ENCODE measurements around the gene AIFM2. TPM values are rescaled to one million over a fixed set of nuclear protein-coding genes. Genes with fewer than 3 reads are reported as not detected.

Gene AIFM2
- total RNA-seq, 1 experiment from 2014 or later, result 16.6 TPM

DNA sequence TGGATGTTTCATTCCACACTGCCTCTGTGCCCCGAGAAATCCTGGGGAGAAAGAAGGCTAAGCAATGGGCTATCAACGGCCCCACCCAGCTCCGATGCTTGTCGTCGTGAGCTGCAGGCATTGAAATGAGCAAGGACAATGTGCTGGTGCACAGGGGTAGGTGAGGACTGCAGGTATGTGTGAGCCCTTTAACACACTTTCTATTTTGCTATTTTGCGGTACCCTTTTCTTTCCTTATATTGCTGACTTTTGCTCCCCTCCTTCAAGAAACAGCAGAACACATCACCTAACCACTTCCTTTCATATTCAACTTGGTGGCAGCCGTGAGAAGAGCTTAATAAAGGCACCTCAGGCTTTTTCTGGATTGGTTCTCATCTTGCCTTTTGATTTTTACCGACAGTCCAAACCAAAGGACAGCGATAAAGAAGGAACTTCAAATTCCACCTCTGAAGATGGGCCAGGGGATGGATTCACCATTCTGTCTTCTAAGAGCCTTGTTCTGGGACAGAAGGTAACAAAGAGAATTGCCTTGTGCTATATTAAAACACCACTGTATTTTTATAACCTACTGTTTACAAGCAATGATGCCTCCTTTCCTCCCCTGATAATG, 39.2 kb downstream of the AIFM2 start:
- no TSS peak for BruUV-seq (replicated peaks)
- no peaks in the 10 kb centered on the region for H3K36me3 ChIP-seq (ENCODE audit: control insufficient read depth, insufficient read depth, low read length)
- CTCF ChIA-PET, result interaction anchor here (1.1 kb wide), 1 partner anchor 22 kb away, joined by 3 read pairs; no protein-coding TSS in a partner anchor
- no peak overlapping the region for H3K27ac ChIP-seq (ENCODE audit: low read length)
- no peak for ATAC-seq
- TF ChIP-seq SIN3A (IDR thresholded peaks at IDR 0.05; ENCODE audit: borderline replicate concordance, insufficient read depth, low read depth, low read length) (no peak), CTCF (IDR thresholded peaks at IDR 0.05) (no peak), REST (IDR thresholded peaks at IDR 0.05; ENCODE audit: insufficient read depth in 1 of 2, low read depth in 2 of 2, low read length in 1 of 2) (no peak), TCF7L2 (IDR thresholded peaks at IDR 0.05; ENCODE audit: low read depth, low read length) (no peak), POLR2AphosphoS5 (IDR thresholded peaks at IDR 0.05; ENCODE audit: low read depth, low read length) (no peak)
- in situ Hi-C loops (cut with HindIII; ENCODE audit: low pct_unique_long_range_greater_than_20kb, low sequenced_read_pairs), result no loop called here
- intact Hi-C loops (cut with micrococcal nuclease; ENCODE audit: unreplicated experiment), result no loop called here
- POLR2A ChIA-PET, result no interaction called here
- no peak for DNase-seq (ENCODE audit: low read depth, low spot score)
- no peaks in the 10 kb centered on the region for H3K4me1 ChIP-seq (ENCODE audit: control insufficient read depth, insufficient read depth, low read length)
- no peaks in the 10 kb centered on the region for H3K9me3 ChIP-seq (ENCODE audit: control insufficient read depth, insufficient read depth, low read depth, low read length)
- H3K4me3 ChIP-seq (ENCODE audit: low read depth in 2 of 2, low read length in 2 of 2), result no peak overlapping the region
- H3K27me3 ChIP-seq (ENCODE audit: control insufficient read depth, insufficient read depth, low read length), result peaks cover 5% of the 10 kb centered on the region; the same call in 1 of the 2 replicates

DNA sequence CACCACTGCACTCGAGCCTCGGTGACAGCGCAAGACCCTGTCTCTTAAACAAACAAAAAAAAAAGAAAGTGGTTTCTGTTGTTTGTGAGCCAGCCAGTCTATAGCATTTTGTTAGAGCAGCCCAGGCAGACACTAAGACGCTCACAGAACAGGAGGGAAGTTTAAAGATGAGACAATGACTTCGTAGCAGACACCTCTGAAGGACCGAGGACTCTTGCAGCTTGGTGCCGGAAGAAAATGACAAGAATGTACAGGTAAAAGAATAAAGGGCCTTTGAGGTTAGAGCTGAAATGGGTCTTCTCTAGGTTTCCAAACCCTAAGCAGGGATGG, 40.3 kb downstream of the AIFM2 start:
- no peaks in the 10 kb centered on the region for H3K4me1 ChIP-seq (ENCODE audit: control insufficient read depth, insufficient read depth, low read length)
- BruUV-seq (replicated peaks), result no TSS peak

More for the DNA sequence above, 40.3 kb downstream of the AIFM2 start:
- CTCF ChIA-PET, result interaction anchor here (0.8 kb wide), 1 partner anchor 187 kb away, joined by 3 read pairs; no protein-coding TSS in a partner anchor
- no peak overlapping the region for H3K27ac ChIP-seq (ENCODE audit: low read length)
- H3K27me3 ChIP-seq (ENCODE audit: control insufficient read depth, insufficient read depth, low read length), result peaks cover 5% of the 10 kb centered on the region; the same call in 1 of the 2 replicates
- in situ Hi-C loops (cut with HindIII; ENCODE audit: low pct_unique_long_range_greater_than_20kb, low sequenced_read_pairs), result no loop called here
- no peak for ATAC-seq
- no peaks in the 10 kb centered on the region for H3K36me3 ChIP-seq (ENCODE audit: control insufficient read depth, insufficient read depth, low read length)
- POLR2A ChIA-PET, result no interaction called here
- H3K9me3 ChIP-seq (ENCODE audit: control insufficient read depth, insufficient read depth, low read depth, low read length), result no peaks in the 10 kb centered on the region
- intact Hi-C loops (cut with micrococcal nuclease; ENCODE audit: unreplicated experiment), result no loop called here
- H3K4me3 ChIP-seq (ENCODE audit: low read depth in 2 of 2, low read length in 2 of 2), result no peak overlapping the region
- no peak for DNase-seq (ENCODE audit: low read depth, low spot score)
- TF ChIP-seq SIN3A (IDR thresholded peaks at IDR 0.05; ENCODE audit: borderline replicate concordance, insufficient read depth, low read depth, low read length), result no peak
- no peak for TF ChIP-seq TCF7L2 (IDR thresholded peaks at IDR 0.05; ENCODE audit: low read depth, low read length)
- TF ChIP-seq POLR2AphosphoS5 (IDR thresholded peaks at IDR 0.05; ENCODE audit: low read depth, low read length), result no peak
- TF ChIP-seq REST (IDR thresholded peaks at IDR 0.05; ENCODE audit: insufficient read depth in 1 of 2, low read depth in 2 of 2, low read length in 1 of 2), result no peak
- no peak for TF ChIP-seq CTCF (IDR thresholded peaks at IDR 0.05)

Data from Panc1 (cell line).